GM12878 (cell line): ENCODE results near the gene PI16.

Source experiments
- CTCF ChIP-seq, 3 experiments: IDR thresholded peaks in 2 of 3; conservative IDR thresholded peaks in 1 of 3; 2 replicates each; pipeline ENCODE4 v1.5.1; 2011; ENCODE audit warnings: low read depth in 3 of 3, low read length in 3 of 3, mild to moderate bottlenecking in 3 of 3, control low read depth in 2 of 3, moderate library complexity in 2 of 3, inconsistent platforms in 1 of 3, mixed read lengths in 1 of 3; ENCODE audit not compliant: control insufficient read depth in 2 of 3, insufficient read depth in 1 of 3; ENCODE audit errors: extremely low read depth in 1 of 3
- PKNOX1 ChIP-seq: fragments of 450-650 bp; IDR thresholded peaks from 2 replicates; pipeline ENCODE4 v1.6.1; 2016; ENCODE audit warnings: mild to moderate bottlenecking
- POLR2AphosphoS2 ChIP-seq: IDR thresholded peaks from 2 replicates; pipeline ENCODE4 v1.6.1; 2011; ENCODE audit warnings: low read depth, mild to moderate bottlenecking, low read length, improper control_type of control experiment, moderate library complexity
- SREBF1 ChIP-seq: IDR thresholded peaks from 2 replicates; pipeline ENCODE4 v1.6.1; 2012; ENCODE audit warnings: mild to moderate bottlenecking, low read length
- TCF12 ChIP-seq: IDR thresholded peaks from 2 replicates; pipeline ENCODE4 v1.6.1; 2011; ENCODE audit warnings: low read depth, mild to moderate bottlenecking, low read length
- ZBTB11 ChIP-seq: fragments of 450-650 bp; formaldehyde crosslinking; IDR thresholded peaks from 2 replicates; pipeline ENCODE4 v1.5.0; 2022; ENCODE audit warnings: mild to moderate bottlenecking, missing genetic modification characterization

- TF ChIP-seq SREBF1 (no peak), TCF12 (no peak), PKNOX1 (no peak), POLR2AphosphoS2 (no peak), CTCF (IDR thresholded peaks at IDR 0.05 in 2 of 3, conservative IDR thresholded peaks at IDR 0.05 in 1 of 3; ENCODE audit: control insufficient read depth in 2 of 3, extremely low read depth in 1 of 3, insufficient read depth in 1 of 3, low read depth in 3 of 3, low read length in 3 of 3) (no peak), ZBTB11 (CRISPR knock-in tag) (no peak)
These were observed 38.4 kb upstream of the PI16 start for GRCh38 chr6:36916126-36916525.
